ENCODE results near the gene FCGR1A.
"Not testable (repeated sequence)": the region's sequence is repeated elsewhere in the genome, so short reads cannot be mapped to it uniquely, and the experiment has no call there.

GRCh38 chr1:149804417-149805080, 22.1 kb downstream of the FCGR1A start:
- TF ChIP-seq CTCF (conservative IDR thresholded peaks at IDR 0.05; ENCODE audit: low read length); EZH2phosphoT487 (IDR thresholded peaks at IDR 0.05; ENCODE audit: borderline replicate concordance, low read depth, low read length): not testable (repeated sequence)
